Liver (tissue), 9 donors: Measurements from ENCODE around the gene GPR12. TPM values are rescaled to one million over a fixed set of nuclear protein-coding genes. Genes with fewer than 3 reads are reported as not detected.

Experiments used
- DNase-seq: peaks from one replicate; pipeline ENCODE4 v3.0.0-alpha.2; 2017; ENCODE audit warnings: low spot score
- H3K27ac ChIP-seq, 2 donors: one replicate each; pipeline ENCODE4 v1.7.0; 2013; ENCODE audit warnings: inconsistent platforms in 2 of 2, low read length in 2 of 2, control low read depth in 1 of 2, low read depth in 1 of 2, mild to moderate bottlenecking in 1 of 2
- H3K27me3 ChIP-seq, 4 donors: one replicate each; pipeline versions ENCODE4 v1.6.1 to v1.7.0; 2013; ENCODE audit warnings: low read length in 3 of 4, inconsistent platforms in 1 of 4, mild to moderate bottlenecking in 1 of 4, moderate library complexity in 1 of 4; ENCODE audit not compliant: control insufficient read depth in 4 of 4, insufficient read depth in 4 of 4
- H3K36me3 ChIP-seq, 4 donors: one replicate each; pipeline versions ENCODE4 v1.6.1 to v1.7.0; 2013; ENCODE audit warnings: low read length in 3 of 4, mild to moderate bottlenecking in 3 of 4, low read depth in 1 of 4, moderate library complexity in 1 of 4; ENCODE audit not compliant: control insufficient read depth in 4 of 4, insufficient read depth in 3 of 4
- H3K4me1 ChIP-seq, 4 donors: one replicate each; pipeline versions ENCODE4 v1.6.1 to v1.7.0; 2013; ENCODE audit warnings: low read length in 3 of 4, mild to moderate bottlenecking in 3 of 4, moderate library complexity in 1 of 4; ENCODE audit not compliant: control insufficient read depth in 4 of 4, insufficient read depth in 4 of 4
- H3K4me3 ChIP-seq, 3 donors: one replicate each; pipeline versions ENCODE4 v1.6.1 to v1.7.0; 2013; ENCODE audit warnings: low read length in 3 of 3, control low read depth in 1 of 3, low read depth in 1 of 3, mild to moderate bottlenecking in 1 of 3
- H3K9ac ChIP-seq, 2 donors: one replicate each; pipeline ENCODE4 v1.7.0; 2013; ENCODE audit warnings: low read length in 2 of 2, mild to moderate bottlenecking in 2 of 2, moderate library complexity in 2 of 2, control low read depth in 1 of 2, low read depth in 1 of 2
- H3K9me3 ChIP-seq, 4 donors: one replicate each; pipeline versions ENCODE4 v1.6.1 to v1.7.0; 2013; ENCODE audit warnings: low read length in 3 of 4; ENCODE audit not compliant: control insufficient read depth in 4 of 4
- CTCF ChIP-seq: fragments of 150-350 bp; IDR thresholded peaks from 2 replicates; pipeline ENCODE4 v1.5.1; 2017; ENCODE audit warnings: improper control_type of control experiment, low read depth, low read length; ENCODE audit not compliant: missing input control
- EGR1 ChIP-seq, 2 donors: IDR thresholded peaks; 2 replicates each; pipeline ENCODE4 v1.6.1; 2016 to 2018; ENCODE audit warnings: antibody characterized with exemption in 2 of 2, low read depth in 2 of 2
- FOXA1 ChIP-seq: IDR thresholded peaks from 2 replicates; pipeline ENCODE4 v1.6.1; 2016; ENCODE audit warnings: antibody characterized with exemption
- FOXA2 ChIP-seq: IDR thresholded peaks from 2 replicates; pipeline ENCODE4 v1.6.1; 2016; ENCODE audit warnings: antibody characterized with exemption
- GABPA ChIP-seq, 2 donors: IDR thresholded peaks in 1 of 2; conservative IDR thresholded peaks in 1 of 2; 2 replicates each; pipeline ENCODE4 v1.6.1; 2016; ENCODE audit warnings: antibody characterized with exemption in 2 of 2, mild to moderate bottlenecking in 1 of 2, moderate library complexity in 1 of 2
- HNF4A ChIP-seq, 2 donors: conservative IDR thresholded peaks; 2 replicates each; pipeline ENCODE4 v1.6.1; 2016; ENCODE audit warnings: antibody characterized with exemption in 2 of 2, mild to moderate bottlenecking in 2 of 2
- JUND ChIP-seq, 2 donors: IDR thresholded peaks; 2 replicates each; pipeline ENCODE4 v1.6.1; 2016; ENCODE audit warnings: antibody characterized with exemption in 2 of 2
- MAX ChIP-seq: IDR thresholded peaks from 2 replicates; pipeline ENCODE4 v1.6.1; 2016; ENCODE audit warnings: antibody characterized with exemption
- NR2F2 ChIP-seq: IDR thresholded peaks from 2 replicates; pipeline ENCODE4 v1.6.1; 2016; ENCODE audit warnings: antibody characterized with exemption
- RAD21 ChIP-seq, 2 donors: IDR thresholded peaks; 2 replicates each; pipeline ENCODE4 v1.6.1; 2016; ENCODE audit warnings: antibody characterized with exemption in 2 of 2, mild to moderate bottlenecking in 2 of 2
- RXRA ChIP-seq, 2 donors: IDR thresholded peaks; 2 replicates each; pipeline ENCODE4 v1.6.1; 2017 to 2018; ENCODE audit warnings: antibody characterized with exemption in 2 of 2, mild to moderate bottlenecking in 1 of 2
- SP1 ChIP-seq: IDR thresholded peaks from 2 replicates; pipeline ENCODE4 v1.6.1; 2018; ENCODE audit warnings: antibody characterized with exemption, mild to moderate bottlenecking
- TAF1 ChIP-seq: conservative IDR thresholded peaks from 2 replicates; pipeline ENCODE4 v1.6.1; 2016; ENCODE audit warnings: antibody characterized with exemption, mild to moderate bottlenecking
- YY1 ChIP-seq: IDR thresholded peaks from 2 replicates; pipeline ENCODE4 v1.6.1; 2016; ENCODE audit warnings: antibody characterized with exemption, mild to moderate bottlenecking
- ZBTB33 ChIP-seq: IDR thresholded peaks from 2 replicates; pipeline ENCODE4 v1.6.1; 2016; ENCODE audit warnings: antibody characterized with exemption
- WGBS: extraction: QIAGEN DNeasy Blood & Tissue Kit; methylation state at CpG from one replicate; pipeline ENCODE4 v1.1.7; 2013; 5-methylcytosine and 5-hydroxymethylcytosine counted together
- polyA plus RNA-seq, 2 donors: library from polyadenylated mRNA; stranded (reverse) in 1 of 2; unstranded in 1 of 2; fragments of 200-250 nt in 1 of 2; fragments of >200 nt in 1 of 2; fragmentation: Nextera tagmentation in 1 of 2; extraction: Ambion mirVana in 1 of 2; gene quantifications; one replicate each; pipeline versions ENCODE4 v1.2.1 to v1.2.3, GENCODE V29; 2013 to 2015
- total RNA-seq, 2 donors: library from RNA; depleted of rRNA; stranded (reverse); fragments of >200 nt; gene quantifications; one replicate each; pipeline ENCODE4 v1.2.3, GENCODE V29; 2014
- TF ChIP-seq, protein P1 (sequence below): IDR thresholded peaks from 2 replicates; pipeline ENCODE4 v1.6.1; 2016; ENCODE audit warnings: antibody characterized with exemption, mild to moderate bottlenecking
- TF ChIP-seq, protein P2 (sequence below): IDR thresholded peaks from 2 replicates; pipeline ENCODE4 v1.6.1; 2016; ENCODE audit warnings: antibody characterized with exemption
- donor health status: healthy.
- donor health status: healthy.
- donor health status: healthy.
- donor health status: healthy.
- donor health status: healthy.

GPR12 gene
- total and polyA plus RNA-seq, 4 donors: not detected

- no peaks in the 10 kb centered on the region for H3K36me3 ChIP-seq
- TF ChIP-seq FOXA1 (no peak), JUND (IDR thresholded peaks at IDR 0.05) (no peak), EGR1 (IDR thresholded peaks at IDR 0.05; ENCODE audit: low read depth in 2 of 2) (no peak), NR2F2 (no peak), MAX (no peak), TAF1 (no peak), FOXA2 (no peak), YY1 (no peak), RAD21 (IDR thresholded peaks at IDR 0.05) (no peak), ZBTB33 (no peak), CTCF (no peak), HNF4A (conservative IDR thresholded peaks at IDR 0.05) (no peak), RXRA (IDR thresholded peaks at IDR 0.05) (no peak), SP1 (no peak), GABPA (IDR thresholded peaks at IDR 0.05 in 1 of 2, conservative IDR thresholded peaks at IDR 0.05 in 1 of 2) (no peak)
- TF ChIP-seq, protein P1, sequence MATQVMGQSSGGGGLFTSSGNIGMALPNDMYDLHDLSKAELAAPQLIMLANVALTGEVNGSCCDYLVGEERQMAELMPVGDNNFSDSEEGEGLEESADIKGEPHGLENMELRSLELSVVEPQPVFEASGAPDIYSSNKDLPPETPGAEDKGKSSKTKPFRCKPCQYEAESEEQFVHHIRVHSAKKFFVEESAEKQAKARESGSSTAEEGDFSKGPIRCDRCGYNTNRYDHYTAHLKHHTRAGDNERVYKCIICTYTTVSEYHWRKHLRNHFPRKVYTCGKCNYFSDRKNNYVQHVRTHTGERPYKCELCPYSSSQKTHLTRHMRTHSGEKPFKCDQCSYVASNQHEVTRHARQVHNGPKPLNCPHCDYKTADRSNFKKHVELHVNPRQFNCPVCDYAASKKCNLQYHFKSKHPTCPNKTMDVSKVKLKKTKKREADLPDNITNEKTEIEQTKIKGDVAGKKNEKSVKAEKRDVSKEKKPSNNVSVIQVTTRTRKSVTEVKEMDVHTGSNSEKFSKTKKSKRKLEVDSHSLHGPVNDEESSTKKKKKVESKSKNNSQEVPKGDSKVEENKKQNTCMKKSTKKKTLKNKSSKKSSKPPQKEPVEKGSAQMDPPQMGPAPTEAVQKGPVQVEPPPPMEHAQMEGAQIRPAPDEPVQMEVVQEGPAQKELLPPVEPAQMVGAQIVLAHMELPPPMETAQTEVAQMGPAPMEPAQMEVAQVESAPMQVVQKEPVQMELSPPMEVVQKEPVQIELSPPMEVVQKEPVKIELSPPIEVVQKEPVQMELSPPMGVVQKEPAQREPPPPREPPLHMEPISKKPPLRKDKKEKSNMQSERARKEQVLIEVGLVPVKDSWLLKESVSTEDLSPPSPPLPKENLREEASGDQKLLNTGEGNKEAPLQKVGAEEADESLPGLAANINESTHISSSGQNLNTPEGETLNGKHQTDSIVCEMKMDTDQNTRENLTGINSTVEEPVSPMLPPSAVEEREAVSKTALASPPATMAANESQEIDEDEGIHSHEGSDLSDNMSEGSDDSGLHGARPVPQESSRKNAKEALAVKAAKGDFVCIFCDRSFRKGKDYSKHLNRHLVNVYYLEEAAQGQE: no peak
- TF ChIP-seq, protein P2, sequence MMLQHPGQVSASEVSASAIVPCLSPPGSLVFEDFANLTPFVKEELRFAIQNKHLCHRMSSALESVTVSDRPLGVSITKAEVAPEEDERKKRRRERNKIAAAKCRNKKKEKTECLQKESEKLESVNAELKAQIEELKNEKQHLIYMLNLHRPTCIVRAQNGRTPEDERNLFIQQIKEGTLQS: no peak
- no peak overlapping the region for H3K9ac ChIP-seq
- H3K27me3 ChIP-seq: peaks cover 5 to 23% (median 13%) of the 10 kb centered on the region in 4 donors
- no peak for DNase-seq
- H3K4me3 ChIP-seq: peak overlapping the region in 1 of 3 donors; percentile 42
- no peak overlapping the region for H3K27ac ChIP-seq
- no peaks in the 10 kb centered on the region for H3K9me3 ChIP-seq
- WGBS: 58% methylated on average over 27 of the region's 27 CpGs
- H3K4me1 ChIP-seq: peaks cover 5 to 11% (median 7%) of the 10 kb centered on the region in 4 donors
These were observed 1.2 kb downstream of the GPR12 start for GRCh38 chr13:26759249-26759906.
